Natural killer cell (primary cell): ENCODE data around the gene ANGEL2. TPM values are rescaled to one million over a fixed set of nuclear protein-coding genes. Genes with fewer than 3 reads are reported as not detected.
A peak's percentile ranks its signal among the peaks of the same experiment; 100 is the strongest.

Experiments used
- ATAC-seq, 3 donors: fragments of 150-1000 bp in 2 of 3; fragments of 200-7000 bp in 1 of 3; cut with Tn5 transposase; 1 replicate in 1 of 3; 2 replicates in 2 of 3; pipeline ENCODE4 v1.10.0; 2021; ENCODE audit warnings: mild to moderate bottlenecking in 2 of 3, moderate library complexity in 2 of 3
- DNase-seq, 2 donors: peaks; one replicate each; pipeline versions ENCODE4 v3.0.0 to v3.0.0-alpha.2; 2013 to 2021; ENCODE audit warnings: mixed read lengths in 1 of 2
- H3K27ac ChIP-seq: one replicate; pipeline ENCODE4 v1.5.1; 2013; ENCODE audit warnings: mild to moderate bottlenecking, low read length
- H3K27me3 ChIP-seq: one replicate; pipeline ENCODE4 v1.6.1; 2013; ENCODE audit warnings: low read length; ENCODE audit not compliant: control insufficient read depth, insufficient read depth
- H3K36me3 ChIP-seq: one replicate; pipeline ENCODE4 v1.6.1; 2013; ENCODE audit warnings: low read length; ENCODE audit not compliant: control insufficient read depth, insufficient read depth
- H3K4me1 ChIP-seq: one replicate; pipeline ENCODE4 v1.6.1; 2013; ENCODE audit warnings: low read length; ENCODE audit not compliant: control insufficient read depth, insufficient read depth
- H3K4me3 ChIP-seq: one replicate; pipeline ENCODE4 v1.5.1; 2013; ENCODE audit warnings: low read length
- H3K9me3 ChIP-seq: one replicate; pipeline ENCODE4 v1.6.1; 2013; ENCODE audit warnings: low read length; ENCODE audit not compliant: control insufficient read depth, insufficient read depth
- H3K27ac Mint-ChIP-seq, 2 donors: one replicate each; pipeline ENCODE4 v1.8.0; 2022; ENCODE audit warnings: mild to moderate bottlenecking in 2 of 2, mixed read lengths in 2 of 2, moderate library complexity in 1 of 2
- H3K27me3 Mint-ChIP-seq, 2 donors: one replicate each; pipeline ENCODE4 v1.8.0; 2022; ENCODE audit warnings: low read depth in 2 of 2, mixed read lengths in 2 of 2
- H3K36me3 Mint-ChIP-seq: one replicate; pipeline ENCODE4 v1.8.0; 2022; ENCODE audit warnings: mixed read lengths
- H3K4me1 Mint-ChIP-seq, 2 donors: one replicate each; pipeline ENCODE4 v1.8.0; 2022; ENCODE audit warnings: mixed read lengths in 2 of 2
- H3K4me3 Mint-ChIP-seq: one replicate; pipeline ENCODE4 v1.8.0; 2022; ENCODE audit warnings: mild to moderate bottlenecking, moderate library complexity, mixed read lengths
- H3K9me3 Mint-ChIP-seq, 2 donors: one replicate each; pipeline ENCODE4 v1.8.0; 2022; ENCODE audit warnings: mixed read lengths in 2 of 2
- CTCF ChIP-seq: fragments of 200-600 bp; IDR thresholded peaks from one replicate; pipeline ENCODE4 v1.8.0; 2022; ENCODE audit warnings: antibody characterized with exemption
- WGBS: methylation state at CpG from one replicate; pipeline ENCODE4 v1.1.7; 2013; ENCODE audit warnings: missing lambda C conversion rate; ENCODE audit not compliant: insufficient coverage; 5-methylcytosine and 5-hydroxymethylcytosine counted together
- intact Hi-C: fragments of 100-400 bp; cut with micrococcal nuclease; formaldehyde crosslinking; loops from one replicate; pipeline ENCODE4 v1.14.2; 2022
- total RNA-seq, 4 donors: library from RNA; stranded (reverse); fragments of 120-200 nt in 1 of 4; gene quantifications; one replicate each; pipeline versions ENCODE4 v1.2.3 to v1.2.4, GENCODE V29; 2013 to 2022

ANGEL2 gene
- total RNA-seq, 3 donors from 2014 or later (not counting 1 experiment from before 2014, with no cell fraction given), result 68.1 to 75.3 (median 72.1) TPM

GRCh38 chr1:213054142-213054541, 38.5 kb upstream of the ANGEL2 start:
- Mint-ChIP-seq H3K27ac (no peak overlapping the region), H3K27me3 (peaks cover under 1 to 6% of the 10 kb centered on the region in 2 donors), H3K4me1 (peaks cover 48 to 56% of the 10 kb centered on the region in 2 donors), H3K4me3 (no peak overlapping the region), H3K36me3 (no peaks in the 10 kb centered on the region), H3K9me3 (peaks cover under 1 to 5% of the 10 kb centered on the region in 2 donors)
- no peak for ATAC-seq
- Histone ChIP-seq H3K27ac (no peak overlapping the region), H3K27me3 (no peaks in the 10 kb centered on the region), H3K9me3 (no peaks in the 10 kb centered on the region), H3K4me3 (no peak overlapping the region), H3K4me1 (peaks cover 13% of the 10 kb centered on the region), H3K36me3 (no peaks in the 10 kb centered on the region)
- DNase-seq, result no peak
- TF ChIP-seq CTCF, result no peak
- no CpG with 5 or more reads among the region's 2 CpGs for WGBS
- intact Hi-C loops, result loop anchor here (5.0 kb wide), 1 partner anchor 47 kb away; no protein-coding TSS in a partner anchor

- DNase-seq (no peak), ATAC-seq (no peak)
- Mint-ChIP-seq H3K4me3 (peak overlapping the region; percentile 54), H3K9me3 (peaks cover 0 to 5% of the 10 kb centered on the region in 2 donors), H3K27me3 (peaks cover 7 to 12% of the 10 kb centered on the region in 2 donors), H3K27ac (no peak overlapping the region), H3K36me3 (no peaks in the 10 kb centered on the region), H3K4me1 (peaks cover 48 to 53% of the 10 kb centered on the region in 2 donors)
- intact Hi-C loops, result loop anchor here (5.0 kb wide), 1 partner anchor 46 kb away; no protein-coding TSS in a partner anchor
- H3K4me1 ChIP-seq, result peaks cover 13% of the 10 kb centered on the region
- no peak for TF ChIP-seq CTCF
- no peaks in the 10 kb centered on the region for H3K27me3 ChIP-seq
- H3K36me3 ChIP-seq, result no peaks in the 10 kb centered on the region
- no peak overlapping the region for H3K4me3 ChIP-seq
- H3K9me3 ChIP-seq, result no peaks in the 10 kb centered on the region
- H3K27ac ChIP-seq, result no peak overlapping the region
These were observed 37.8 kb upstream of the ANGEL2 start for GRCh38 chr1:213053455-213053854.

GRCh38 chr1:213051881-213052202, 36.2 kb upstream of the ANGEL2 start:
- no peak for TF ChIP-seq CTCF
- no peak for DNase-seq
- peaks cover 13% of the 10 kb centered on the region for H3K4me1 ChIP-seq
- peak overlapping the region; percentile 92 for H3K4me3 ChIP-seq
- intact Hi-C loops, result loop anchor here (5.0 kb wide), 1 partner anchor 45 kb away; no protein-coding TSS in a partner anchor
- Mint-ChIP-seq H3K4me1 (peaks cover 46 to 48% of the 10 kb centered on the region in 2 donors), H3K36me3 (no peaks in the 10 kb centered on the region), H3K27me3 (peaks cover 14 to 19% of the 10 kb centered on the region in 2 donors), H3K4me3 (peak overlapping the region; percentile 95), H3K9me3 (peaks cover 0 to 5% of the 10 kb centered on the region in 2 donors), H3K27ac (peak overlapping the region; percentile 92 to 95)
- H3K36me3 ChIP-seq, result no peaks in the 10 kb centered on the region
- ATAC-seq, result no peak
- WGBS, result 0% methylated on average over 2 of the region's 2 CpGs
- H3K27ac ChIP-seq, result peak overlapping the region; percentile 92
- no peaks in the 10 kb centered on the region for H3K27me3 ChIP-seq
- no peaks in the 10 kb centered on the region for H3K9me3 ChIP-seq
